Activated T-cell treated with anti-CD3 and anti-CD28 coated beads, Interleukin-2, amount 50 U/mL, for 4 hours (primary cell): Measurements from ENCODE around the gene TMEM131. TPM values are rescaled to one million over a fixed set of nuclear protein-coding genes. Genes with fewer than 3 reads are reported as not detected.
A peak's percentile ranks its signal among the peaks of the same experiment; 100 is the strongest.

Experiments
- ATAC-seq, 2 donors: fragments of 200-7000 bp; cut with Tn5 transposase; one replicate each; pipeline ENCODE4 v1.10.0; 2021
- DNase-seq: peaks from one replicate; pipeline ENCODE4 v3.0.0-alpha.2; 2020
- H3K27me3 Mint-ChIP-seq: one replicate; pipeline ENCODE4 v1.8.0; 2021; ENCODE audit warnings: low read depth, mixed read lengths
- H3K36me3 Mint-ChIP-seq: one replicate; pipeline ENCODE4 v1.8.0; 2022; ENCODE audit warnings: mixed read lengths; ENCODE audit not compliant: insufficient read depth
- H3K4me1 Mint-ChIP-seq: one replicate; pipeline ENCODE4 v1.8.0; 2021; ENCODE audit warnings: low read depth, mixed read lengths
- H3K4me3 Mint-ChIP-seq: one replicate; pipeline ENCODE4 v1.8.0; 2021; ENCODE audit warnings: mild to moderate bottlenecking, moderate library complexity, mixed read lengths
- H3K9me3 Mint-ChIP-seq: one replicate; pipeline ENCODE4 v1.8.0; 2021; ENCODE audit warnings: mixed read lengths
- total RNA-seq, 3 donors: library from RNA; stranded (reverse); gene quantifications; one replicate each; pipeline ENCODE4 v1.2.1, GENCODE V29; 2021

TMEM131 gene
- total RNA-seq, 3 donors from 2014 or later = 23.9 to 31.6 (median 28.3) TPM

- Mint-ChIP-seq H3K4me1 (peaks cover 64% of the 10 kb centered on the region), H3K9me3 (no peaks in the 10 kb centered on the region), H3K36me3 (peaks cover 65% of the 10 kb centered on the region), H3K4me3 (no peak overlapping the region), H3K27me3 (no peaks in the 10 kb centered on the region)
- ATAC-seq (no peak), DNase-seq (no peak)
Observed at GRCh38 chr2:97726261-97727064, 269.3 kb downstream of the TMEM131 start.

GRCh38 chr2:97724946-97725688, 270.6 kb downstream of the TMEM131 start:
- ATAC-seq = no peak
- Mint-ChIP-seq H3K4me1 (peaks cover 68% of the 10 kb centered on the region), H3K36me3 (peaks cover 66% of the 10 kb centered on the region)

GRCh38 chr2:97724501-97724900, 271.2 kb downstream of the TMEM131 start:
- no peak for ATAC-seq
- no peak for DNase-seq
- H3K4me3 Mint-ChIP-seq = no peak overlapping the region
- H3K27me3 Mint-ChIP-seq = no peaks in the 10 kb centered on the region
- H3K4me1 Mint-ChIP-seq = peaks cover 74% of the 10 kb centered on the region
- H3K36me3 Mint-ChIP-seq = peaks cover 67% of the 10 kb centered on the region
- H3K9me3 Mint-ChIP-seq = no peaks in the 10 kb centered on the region

More at GRCh38 chr2:97724946-97725688, 270.6 kb downstream of the TMEM131 start:
- H3K4me3 Mint-ChIP-seq = no peak overlapping the region
- H3K9me3 Mint-ChIP-seq = no peaks in the 10 kb centered on the region
- no peaks in the 10 kb centered on the region for H3K27me3 Mint-ChIP-seq
- DNase-seq = no peak

GRCh38 chr2:97724073-97724410, 271.7 kb downstream of the TMEM131 start:
- DNase-seq (no peak), ATAC-seq (no peak)
- Mint-ChIP-seq H3K9me3 (no peaks in the 10 kb centered on the region), H3K4me1 (peaks cover 78% of the 10 kb centered on the region), H3K27me3 (no peaks in the 10 kb centered on the region), H3K4me3 (no peak overlapping the region), H3K36me3 (peaks cover 64% of the 10 kb centered on the region)

- no peak overlapping the region for H3K4me3 Mint-ChIP-seq
Observed at GRCh38 chr2:97723156-97724072, 272.3 kb downstream of the TMEM131 start.

GRCh38 chr2:97722227-97722626, 273.5 kb downstream of the TMEM131 start:
- H3K36me3 Mint-ChIP-seq = peaks cover 56% of the 10 kb centered on the region
- ATAC-seq = no peak
- H3K4me1 Mint-ChIP-seq = peaks cover 82% of the 10 kb centered on the region

More at GRCh38 chr2:97723156-97724072, 272.3 kb downstream of the TMEM131 start:
- no peak for ATAC-seq
- Mint-ChIP-seq H3K9me3 (no peaks in the 10 kb centered on the region), H3K4me1 (peaks cover 82% of the 10 kb centered on the region), H3K27me3 (no peaks in the 10 kb centered on the region), H3K36me3 (peaks cover 65% of the 10 kb centered on the region)
- no peak for DNase-seq

GRCh38 chr2:97720746-97721145, 275.0 kb downstream of the TMEM131 start:
- Mint-ChIP-seq H3K36me3 (peaks cover 45% of the 10 kb centered on the region), H3K4me3 (no peak overlapping the region), H3K4me1 (peaks cover 82% of the 10 kb centered on the region), H3K27me3 (no peaks in the 10 kb centered on the region), H3K9me3 (no peaks in the 10 kb centered on the region)
- DNase-seq (no peak), ATAC-seq (no peak)

More at GRCh38 chr2:97722227-97722626, 273.5 kb downstream of the TMEM131 start:
- Mint-ChIP-seq H3K4me3 (no peak overlapping the region), H3K9me3 (no peaks in the 10 kb centered on the region), H3K27me3 (no peaks in the 10 kb centered on the region)
- no peak for DNase-seq

- ATAC-seq (no peak), DNase-seq (no peak)
- H3K4me3 Mint-ChIP-seq = peak overlapping the region; percentile 98
- H3K27me3 Mint-ChIP-seq = no peaks in the 10 kb centered on the region
- H3K9me3 Mint-ChIP-seq = no peaks in the 10 kb centered on the region
- H3K4me1 Mint-ChIP-seq = peaks cover 82% of the 10 kb centered on the region
- H3K36me3 Mint-ChIP-seq = peaks cover 43% of the 10 kb centered on the region
Observed at GRCh38 chr2:97719362-97720155, 276.2 kb downstream of the TMEM131 start.

- Mint-ChIP-seq H3K9me3 (no peaks in the 10 kb centered on the region), H3K4me3 (peak overlapping the region; percentile 98)
- ATAC-seq = peak in 1 of 2 donors; percentile 3
Observed at GRCh38 chr2:97718942-97719341, 276.8 kb downstream of the TMEM131 start.

GRCh38 chr2:97718051-97718882, 277.5 kb downstream of the TMEM131 start:
- Mint-ChIP-seq H3K27me3 (no peaks in the 10 kb centered on the region), H3K4me3 (peak overlapping the region; percentile 98), H3K4me1 (peaks cover 85% of the 10 kb centered on the region), H3K36me3 (peaks cover 33% of the 10 kb centered on the region), H3K9me3 (no peaks in the 10 kb centered on the region)
- DNase-seq = peak; percentile 60
- peak; percentile 64 to 72 for ATAC-seq

More at GRCh38 chr2:97718942-97719341, 276.8 kb downstream of the TMEM131 start:
- peaks cover 83% of the 10 kb centered on the region for H3K4me1 Mint-ChIP-seq
- H3K36me3 Mint-ChIP-seq = peaks cover 37% of the 10 kb centered on the region
- H3K27me3 Mint-ChIP-seq = no peaks in the 10 kb centered on the region
- DNase-seq = no peak

GRCh38 chr2:97717613-97717995, 278.1 kb downstream of the TMEM131 start:
- DNase-seq = no peak
- Mint-ChIP-seq H3K4me1 (peaks cover 87% of the 10 kb centered on the region), H3K36me3 (peaks cover 31% of the 10 kb centered on the region)

GRCh38 chr2:97716695-97717612, 278.8 kb downstream of the TMEM131 start:
- ATAC-seq = no peak
- Mint-ChIP-seq H3K4me1 (peaks cover 87% of the 10 kb centered on the region), H3K4me3 (peak overlapping the region; percentile 98), H3K9me3 (no peaks in the 10 kb centered on the region), H3K27me3 (no peaks in the 10 kb centered on the region), H3K36me3 (peaks cover 29% of the 10 kb centered on the region)
- no peak for DNase-seq

More at GRCh38 chr2:97717613-97717995, 278.1 kb downstream of the TMEM131 start:
- Mint-ChIP-seq H3K9me3 (no peaks in the 10 kb centered on the region), H3K4me3 (peak overlapping the region; percentile 98), H3K27me3 (no peaks in the 10 kb centered on the region)
- no peak for ATAC-seq
